SH-SY5Y (cell line): Measurements from ENCODE around the gene OR52K2.

Experiments used
- GATA2 ChIP-seq: IDR thresholded peaks from 2 replicates; pipeline ENCODE4 v1.6.1; 2011; ENCODE audit warnings: mild to moderate bottlenecking, low read depth, low read length
- GATA3 ChIP-seq: IDR thresholded peaks from 2 replicates; pipeline ENCODE4 v1.6.1; 2011; ENCODE audit warnings: low read depth, mild to moderate bottlenecking, low read length, moderate library complexity

DNA sequence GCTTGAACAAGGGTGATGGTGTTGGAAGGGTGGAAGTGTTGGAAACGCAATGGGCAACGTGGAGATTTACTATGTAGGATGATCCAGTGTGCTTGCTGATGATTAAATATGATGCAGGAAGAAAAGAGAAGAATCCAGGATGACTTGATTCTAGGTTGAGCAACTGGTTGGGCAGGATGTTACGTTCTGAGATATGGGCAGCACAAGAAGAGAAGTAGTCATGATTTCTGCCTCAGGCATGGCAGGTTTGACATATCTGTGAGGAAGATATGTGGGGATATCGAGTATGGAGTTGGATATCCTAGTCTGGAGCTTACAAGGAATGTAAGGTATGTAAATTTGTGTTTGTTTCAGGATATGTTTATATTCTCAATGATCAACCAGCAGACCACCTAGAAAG is 35.2 kb downstream of the OR52K2 start:
- TF ChIP-seq GATA3 (no peak), GATA2 (no peak)
